Cardiac septum (tissue), 1 donor: Measurements from ENCODE around the gene RIC3. TPM values are rescaled to one million over a fixed set of nuclear protein-coding genes. Genes with fewer than 3 reads are reported as not detected.
"Not testable (repeated sequence)": the region's sequence is repeated elsewhere in the genome, so short reads cannot be mapped to it uniquely, and the experiment has no call there.

Experiments used
- DNase-seq: peaks from one replicate; pipeline ENCODE4 v3.0.0-alpha.2; 2020; ENCODE audit warnings: low spot score
- intact Hi-C: fragments of 100-400 bp; cut with DNase I; formaldehyde crosslinking; loops from one replicate; pipeline ENCODE4 v1.14.0; 2022
- total RNA-seq: library from RNA; stranded (reverse); fragmentation: NEBNext Ultra II Directional; extraction: Animal tissue kit (Norgen Biotek cat#: 25700); gene quantifications from one replicate; pipeline ENCODE4 v1.2.1, GENCODE V29; 2021
- donor health status: DM: no; HTN: no; CAD: no.

The RIC3 gene
- total RNA-seq, 1 donor from 2014 or later, result 14.3 TPM

DNA sequence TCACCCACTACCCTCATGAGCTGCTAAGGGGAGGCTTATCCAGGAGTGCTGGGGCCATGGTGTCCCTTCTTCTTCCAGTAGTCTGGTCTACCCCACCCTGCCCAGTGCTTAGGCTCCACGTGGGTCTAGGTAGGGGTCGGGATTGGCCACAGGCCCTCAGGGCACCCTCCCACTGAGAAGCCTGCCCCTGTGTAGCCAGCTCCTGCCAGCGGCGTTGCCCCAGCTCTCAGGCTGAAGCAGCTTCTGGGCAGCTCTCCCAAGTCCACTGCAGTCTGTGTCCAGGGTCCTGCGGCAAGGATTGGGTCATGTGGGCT lies 24.0 kb upstream of the RIC3 start:
- intact Hi-C loops, result no loop called here

DNA sequence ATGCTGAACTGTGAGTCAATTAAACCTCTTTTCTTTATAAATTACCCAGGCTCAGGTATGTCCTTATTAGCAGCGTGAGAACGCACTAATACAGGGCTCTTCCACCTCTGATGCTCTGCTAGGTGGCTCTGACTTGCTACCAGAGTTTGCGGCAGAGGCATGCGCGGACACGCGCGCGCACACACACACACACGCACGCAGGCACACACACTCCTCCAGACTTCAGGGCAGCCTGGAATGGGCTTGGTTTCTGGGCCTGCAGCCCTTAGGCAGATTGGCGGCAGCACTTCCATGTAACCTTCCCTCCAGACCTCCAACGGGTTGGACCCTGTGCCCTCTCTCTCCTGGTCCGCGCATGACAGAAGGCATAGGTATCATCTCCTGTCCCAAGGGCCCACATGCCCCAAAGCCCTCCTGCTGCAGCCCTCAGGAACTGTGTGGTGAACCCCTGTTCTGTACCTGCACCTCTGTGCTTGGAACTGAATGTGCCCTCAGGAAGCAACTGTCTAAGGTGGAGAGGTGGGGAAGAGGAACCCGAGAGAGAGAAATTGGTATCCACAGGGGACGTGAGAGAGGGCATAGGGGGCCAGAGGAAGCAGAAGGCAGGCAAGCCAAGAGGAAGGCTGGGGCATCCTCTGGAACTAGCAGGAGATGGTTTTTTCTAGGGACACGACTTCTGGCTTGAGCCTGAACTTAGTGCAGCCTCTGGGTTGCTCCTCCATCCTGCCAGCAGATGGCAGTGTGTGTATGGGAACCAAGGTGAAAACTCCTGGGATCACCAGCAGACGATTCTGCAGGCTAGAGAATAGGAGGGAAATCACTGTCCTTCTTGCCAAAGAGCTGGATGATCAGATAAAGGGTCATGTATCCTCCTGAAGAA lies 23.4 kb upstream of the RIC3 start:
- intact Hi-C loops, result no loop called here
- DNase-seq, result no peak

More for the DNA sequence above, 24.0 kb upstream of the RIC3 start:
- DNase-seq, result no peak

- intact Hi-C loops, result no loop called here
- DNase-seq, result no peak
Observed at GRCh38 chr11:8190431-8190830, 21.6 kb upstream of the RIC3 start.

GRCh38 chr11:8186429-8186828 lies 17.6 kb upstream of the RIC3 start:
- DNase-seq, result no peak
- intact Hi-C loops, result no loop called here

GRCh38 chr11:8183111-8183510 lies 14.3 kb upstream of the RIC3 start:
- intact Hi-C loops, result no loop called here
- no peak for DNase-seq

- intact Hi-C loops, result no loop called here
- DNase-seq, result no peak
Observed at GRCh38 chr11:8180469-8180868, 11.6 kb upstream of the RIC3 start.

- no peak for DNase-seq
- intact Hi-C loops, result no loop called here
Observed at GRCh38 chr11:8178297-8178696, 9.5 kb upstream of the RIC3 start.

- DNase-seq, result no peak
- intact Hi-C loops, result no loop called here
Observed at GRCh38 chr11:8177136-8177535, 8.3 kb upstream of the RIC3 start.

DNA sequence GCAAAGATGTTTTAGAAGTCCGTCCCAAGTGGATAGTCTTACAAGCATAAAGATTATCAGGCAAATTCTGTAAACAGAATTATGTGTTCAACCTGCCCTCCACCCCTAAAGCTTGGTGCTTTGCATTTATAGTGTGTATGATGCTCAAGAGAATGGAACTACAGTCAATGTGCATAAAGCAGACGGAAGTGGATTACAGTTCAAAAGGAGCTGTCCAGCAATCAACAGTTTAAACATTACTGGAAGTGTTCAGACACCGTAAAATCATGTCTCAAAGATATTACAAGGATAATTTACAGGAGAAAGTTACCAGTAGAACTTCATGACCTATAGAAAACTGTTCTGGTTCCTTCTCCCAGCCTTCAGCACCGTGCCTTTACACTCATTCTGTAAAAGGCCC lies 1.0 kb downstream of the RIC3 start:
- intact Hi-C loops, result no loop called here
- no peak for DNase-seq

DNA sequence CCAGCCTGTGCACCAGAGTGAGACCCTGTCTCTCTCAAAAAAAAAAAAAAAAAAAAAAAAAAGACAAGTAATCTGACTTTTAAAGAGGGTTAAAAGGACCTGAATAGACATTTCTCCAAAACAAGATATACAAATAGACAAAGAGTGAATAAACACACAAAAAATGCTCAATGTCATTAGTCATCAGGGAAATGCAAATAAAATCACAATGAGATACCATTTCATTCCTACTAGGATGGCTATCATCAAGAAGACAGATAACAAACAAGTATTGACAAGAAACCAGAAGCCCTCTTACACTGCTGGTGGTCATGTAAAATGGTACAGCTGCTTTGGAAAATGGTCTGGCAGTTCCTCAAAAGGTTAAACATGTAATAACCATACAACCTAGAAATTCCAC lies 4.1 kb downstream of the RIC3 start:
- DNase-seq, result no peak
- intact Hi-C loops, result no loop called here

DNA sequence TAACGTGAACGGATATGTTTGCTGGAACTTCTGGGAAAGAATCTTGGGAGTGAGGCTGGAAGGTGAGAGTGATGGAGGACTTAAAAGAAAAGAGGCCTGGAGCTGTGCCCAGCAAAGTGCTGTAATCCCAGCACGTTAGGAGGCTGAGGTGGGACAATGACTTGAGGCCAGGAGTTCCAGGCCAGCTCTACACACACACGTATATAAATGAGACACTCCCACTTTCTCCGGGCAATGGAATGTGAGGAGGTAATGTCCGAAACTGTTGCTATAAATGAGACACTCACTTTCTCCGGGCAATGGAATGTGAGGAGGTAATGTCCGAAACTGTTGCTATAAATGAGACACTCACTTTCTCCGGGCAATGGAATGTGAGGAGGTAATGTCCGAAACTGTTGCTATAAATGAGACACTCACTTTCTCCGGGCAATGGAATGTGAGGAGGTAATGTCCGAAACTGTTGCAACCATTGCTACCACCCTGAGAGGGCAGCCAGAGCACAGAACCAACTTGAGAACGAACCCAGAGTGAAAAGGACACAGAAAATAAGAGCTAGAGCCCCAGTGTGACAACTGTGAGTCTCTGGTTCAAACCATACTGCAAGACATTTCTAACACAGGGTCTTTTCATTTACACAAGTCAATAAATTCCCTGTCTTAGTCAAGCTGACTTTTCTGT lies 7.1 kb downstream of the RIC3 start:
- DNase-seq, intact Hi-C loops: not testable (repeated sequence)

- DNase-seq, result no peak
- intact Hi-C loops, result no loop called here
Observed at GRCh38 chr11:8156877-8157276, 11.9 kb downstream of the RIC3 start.

- intact Hi-C loops, result no loop called here
- DNase-seq, result no peak
Observed at GRCh38 chr11:8149726-8150125, 19.1 kb downstream of the RIC3 start.

GRCh38 chr11:8138526-8138925 lies 30.3 kb downstream of the RIC3 start:
- intact Hi-C loops, result no loop called here
- no peak for DNase-seq

DNA sequence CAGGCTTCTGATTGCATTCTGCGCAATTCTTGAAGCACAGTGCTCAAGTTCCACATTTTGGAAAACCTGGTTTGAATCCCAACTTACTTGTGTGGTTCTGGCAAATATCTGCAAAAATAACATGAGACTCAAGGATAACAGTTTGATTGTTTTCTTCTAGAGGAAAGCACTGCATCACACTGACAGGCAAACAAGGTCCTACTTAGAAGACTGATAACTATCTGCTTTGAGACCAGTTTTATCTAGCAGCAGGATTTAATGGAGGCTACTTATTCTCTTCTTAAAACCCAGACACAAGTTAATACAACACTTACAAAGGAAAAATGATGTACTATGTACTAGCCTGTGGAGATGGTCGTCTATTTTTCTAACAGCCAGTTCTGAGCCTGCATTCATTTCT lies 41.4 kb downstream of the RIC3 start:
- DNase-seq, result no peak
- intact Hi-C loops, result no loop called here

- intact Hi-C loops, result no loop called here
- no peak for DNase-seq
Observed at GRCh38 chr11:8126649-8127289, 42.1 kb downstream of the RIC3 start.

GRCh38 chr11:8122173-8122764 lies 46.6 kb downstream of the RIC3 start:
- intact Hi-C loops, result no loop called here
- DNase-seq, result no peak

- intact Hi-C loops, result no loop called here
- DNase-seq, result no peak
Observed at GRCh38 chr11:8111636-8112035, 57.2 kb downstream of the RIC3 start.

GRCh38 chr11:8110396-8110795 lies 58.4 kb downstream of the RIC3 start:
- intact Hi-C loops, result no loop called here
- DNase-seq, result no peak

DNA sequence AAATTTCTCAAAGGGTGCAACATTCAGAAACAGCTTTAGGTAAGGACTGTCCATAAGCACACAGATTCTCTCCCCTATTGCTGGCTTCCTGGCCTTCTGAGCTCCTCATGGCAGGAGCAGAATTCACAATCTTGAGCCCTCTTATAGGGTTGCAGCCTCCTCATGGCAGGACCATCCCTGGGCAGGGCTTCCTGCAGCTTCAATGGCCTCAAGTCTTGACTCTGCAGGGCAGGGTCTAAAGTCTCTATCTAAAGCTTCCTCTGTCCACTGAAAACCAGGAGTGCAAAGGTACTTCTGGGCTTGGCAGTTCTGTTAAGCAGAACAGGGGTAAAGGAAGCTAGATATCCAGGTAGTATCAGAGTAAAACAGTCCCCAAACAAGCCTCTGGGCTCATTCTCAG lies 59.1 kb downstream of the RIC3 start:
- DNase-seq, result no peak
- intact Hi-C loops, result no loop called here

GRCh38 chr11:8108421-8108820 lies 60.4 kb downstream of the RIC3 start:
- intact Hi-C loops, result no loop called here

More at GRCh38 chr11:8108421-8108820, 60.4 kb downstream of the RIC3 start:
- no peak for DNase-seq
